ENCODE measurements around the gene FOXF2. TPM values are rescaled to one million over a fixed set of nuclear protein-coding genes. Genes with fewer than 3 reads are reported as not detected.

FOXF2 gene
- polyA plus RNA-seq (2013, experiment 1 of 2) = 0.17 TPM
- polyA plus RNA-seq (2013, experiment 2 of 2) = 0.13 TPM

DNA sequence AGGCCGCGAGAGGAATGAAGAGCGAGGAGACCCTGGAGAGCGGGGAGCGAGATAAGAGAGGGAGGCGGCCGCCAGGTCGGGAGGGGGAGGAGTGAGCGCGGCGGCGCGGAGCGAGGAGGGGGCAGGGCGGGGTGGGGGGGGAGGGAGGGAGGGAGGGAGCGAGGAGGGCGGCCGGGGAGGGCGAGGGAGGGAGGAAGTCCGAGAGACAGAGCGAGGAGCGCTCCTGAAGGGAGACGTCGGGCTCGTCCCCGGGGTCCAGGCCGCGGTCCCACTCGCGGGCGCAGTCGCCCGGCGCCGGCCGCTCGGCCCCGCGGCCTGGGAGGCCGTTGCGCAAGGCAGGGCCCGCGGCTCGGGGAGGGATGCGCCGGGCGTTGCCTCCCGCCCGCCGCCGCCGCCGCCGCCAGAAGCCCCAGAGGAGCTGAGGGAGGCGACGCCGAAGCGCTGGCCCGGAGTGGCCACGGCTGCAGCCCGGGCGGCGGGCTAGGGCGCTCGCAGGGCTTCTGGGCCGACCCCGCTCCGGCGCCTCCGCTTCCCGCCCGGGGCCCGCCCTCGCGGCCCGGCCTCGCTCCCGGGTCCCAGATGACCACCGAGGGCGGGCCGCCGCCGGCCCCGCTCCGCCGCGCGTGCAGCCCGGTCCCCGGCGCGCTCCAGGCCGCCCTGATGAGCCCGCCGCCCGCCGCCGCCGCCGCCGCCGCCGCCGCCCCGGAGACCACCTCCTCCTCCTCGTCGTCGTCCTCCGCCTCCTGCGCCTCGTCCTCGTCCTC, at the start of gene FOXF2:
Gene FOXF2 (plus strand): TSS at position 208 of the 764 bp plus-strand sequence. CDS start 372 bp downstream, at position 580.
- Histone ChIP-seq H2AK5ac (ENCODE audit: low read length) (no peak within 1 kb of the TSS), H3K79me2 (ENCODE audit: control insufficient read depth, insufficient read depth, low read length) (no peaks in the 10 kb centered on the region), H3K36me3 (ENCODE audit: control insufficient read depth, insufficient read depth, low read length) (no peaks in the 10 kb centered on the region), H3K4me1 (ENCODE audit: control insufficient read depth, low read depth, low read length) (no peaks in the 10 kb centered on the region), H3K4me2 (ENCODE audit: low read length) (peak within 1 kb of the TSS; percentile 32), H3K4me3 (ENCODE audit: low read length) (no peak within 1 kb of the TSS), H3K79me1 (ENCODE audit: low read length) (no peaks in the 10 kb centered on the region), H4K5ac (ENCODE audit: low read length) (no peak within 1 kb of the TSS), H2BK120ac (ENCODE audit: low read depth, low read length) (no peak within 1 kb of the TSS), H3K56ac (ENCODE audit: low read length) (peak within 1 kb of the TSS; percentile 83), H3K27ac (ENCODE audit: low read depth, low read length) (no peak within 1 kb of the TSS), H2BK5ac (ENCODE audit: low read length) (no peak within 1 kb of the TSS), H3K27me3 (ENCODE audit: insufficient read depth, low read length, poor library complexity) (peaks cover 81% of the 10 kb centered on the region), H3K23ac (ENCODE audit: low read length) (no peak within 1 kb of the TSS), H4K8ac (ENCODE audit: low read depth, low read length) (no peak within 1 kb of the TSS), H2BK15ac (replicated peaks; ENCODE audit: low read depth) (no peak within 1 kb of the TSS), H3K9ac (ENCODE audit: low read length) (peak within 1 kb of the TSS; percentile 49), H3K4ac (ENCODE audit: low read depth, low read length) (peak within 1 kb of the TSS; percentile 21), H3K18ac (ENCODE audit: low read length) (peak within 1 kb of the TSS; percentile 69)
- WGBS (ENCODE audit: extremely low coverage, insufficient coverage, low lambda C conversion rate) = no CpG with 5 or more reads among the region's 112 CpGs
- peak; percentile 73 for DNase-seq

DNA sequence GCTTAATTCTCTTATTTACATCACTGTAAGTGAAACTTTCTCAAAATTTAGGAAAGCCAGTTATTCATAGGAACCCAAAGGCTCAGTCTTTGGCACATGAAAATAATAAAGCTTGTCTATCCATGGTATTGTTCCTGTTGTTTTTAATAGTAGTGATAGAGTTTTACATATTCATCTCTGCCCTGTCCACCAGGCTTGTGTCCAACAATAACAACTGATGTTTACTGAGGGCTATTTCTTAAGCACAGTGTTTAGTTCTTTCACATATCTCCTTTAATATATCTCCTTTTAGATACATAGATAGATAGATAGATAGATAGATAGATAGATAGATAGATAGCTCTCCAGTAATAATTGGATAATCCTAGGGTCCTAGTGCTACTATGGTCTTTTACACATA, 43.3 kb upstream of the FOXF2 start:
- no peak overlapping the region for H2AK5ac ChIP-seq (ENCODE audit: low read length)
- H4K5ac ChIP-seq (ENCODE audit: low read length) = no peak overlapping the region
- H3K4me1 ChIP-seq (ENCODE audit: control insufficient read depth, low read depth, low read length) = no peaks in the 10 kb centered on the region
- no peak overlapping the region for H3K4ac ChIP-seq (ENCODE audit: low read depth, low read length)
- H3K27me3 ChIP-seq (ENCODE audit: insufficient read depth, low read length, poor library complexity) = no peaks in the 10 kb centered on the region
- H3K18ac ChIP-seq (ENCODE audit: low read length) = no peak overlapping the region
- H3K79me1 ChIP-seq (ENCODE audit: low read length) = no peaks in the 10 kb centered on the region
- no peak overlapping the region for H2BK15ac ChIP-seq (replicated peaks; ENCODE audit: low read depth)
- no peak overlapping the region for H3K56ac ChIP-seq (ENCODE audit: low read length)
- no peak overlapping the region for H3K23ac ChIP-seq (ENCODE audit: low read length)
- H3K4me2 ChIP-seq (ENCODE audit: low read length) = no peak overlapping the region
- no peaks in the 10 kb centered on the region for H3K36me3 ChIP-seq (ENCODE audit: control insufficient read depth, insufficient read depth, low read length)
- no peak overlapping the region for H3K4me3 ChIP-seq (ENCODE audit: low read length)
- no peak overlapping the region for H3K9ac ChIP-seq (ENCODE audit: low read length)
- no peak for DNase-seq
- no peak overlapping the region for H3K27ac ChIP-seq (ENCODE audit: low read depth, low read length)
- H2BK5ac ChIP-seq (ENCODE audit: low read length) = no peak overlapping the region
- H3K79me2 ChIP-seq (ENCODE audit: control insufficient read depth, insufficient read depth, low read length) = no peaks in the 10 kb centered on the region
- no peak overlapping the region for H2BK120ac ChIP-seq (ENCODE audit: low read depth, low read length)
- H4K8ac ChIP-seq (ENCODE audit: low read depth, low read length) = no peak overlapping the region

DNA sequence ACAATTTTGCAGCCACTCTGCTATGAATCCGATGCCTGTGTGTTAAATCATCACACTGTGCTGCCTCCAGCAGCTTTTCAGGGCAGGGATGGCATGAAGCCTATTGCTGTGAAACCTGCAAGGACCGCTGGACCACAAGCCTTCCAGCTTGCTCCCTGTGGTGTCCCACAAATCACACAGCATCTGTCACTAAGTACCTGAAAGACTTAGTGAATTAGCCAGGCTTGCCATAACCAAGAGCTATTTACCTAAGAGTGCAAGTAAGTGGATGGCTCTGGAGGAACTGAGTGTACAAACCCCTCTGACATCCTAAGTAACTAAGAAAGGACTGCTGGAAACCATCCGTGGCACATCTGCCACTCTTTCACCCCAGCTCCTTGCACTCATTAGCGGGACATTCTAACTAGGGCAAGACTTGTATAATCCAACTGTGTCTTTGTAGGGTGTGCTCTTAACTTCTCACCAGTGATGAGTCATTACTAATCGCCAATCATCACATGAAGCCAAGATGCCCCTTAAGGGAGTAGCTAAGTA, 42.8 kb upstream of the FOXF2 start:
- H3K56ac ChIP-seq (ENCODE audit: low read length) = no peak overlapping the region
- H3K18ac ChIP-seq (ENCODE audit: low read length) = no peak overlapping the region
- H3K4me2 ChIP-seq (ENCODE audit: low read length) = no peak overlapping the region
- H3K4me1 ChIP-seq (ENCODE audit: control insufficient read depth, low read depth, low read length) = no peaks in the 10 kb centered on the region
- no peak overlapping the region for H3K4me3 ChIP-seq (ENCODE audit: low read length)
- H3K36me3 ChIP-seq (ENCODE audit: control insufficient read depth, insufficient read depth, low read length) = no peaks in the 10 kb centered on the region
- H2BK5ac ChIP-seq (ENCODE audit: low read length) = no peak overlapping the region
- no peak overlapping the region for H3K9ac ChIP-seq (ENCODE audit: low read length)
- no peak overlapping the region for H3K27ac ChIP-seq (ENCODE audit: low read depth, low read length)
- no peak for DNase-seq
- no peaks in the 10 kb centered on the region for H3K79me1 ChIP-seq (ENCODE audit: low read length)
- WGBS (ENCODE audit: extremely low coverage, insufficient coverage, low lambda C conversion rate) = no CpG with 5 or more reads among the region's 5 CpGs
- H2AK5ac ChIP-seq (ENCODE audit: low read length) = no peak overlapping the region
- no peak overlapping the region for H3K4ac ChIP-seq (ENCODE audit: low read depth, low read length)
- no peaks in the 10 kb centered on the region for H3K27me3 ChIP-seq (ENCODE audit: insufficient read depth, low read length, poor library complexity)
- H3K23ac ChIP-seq (ENCODE audit: low read length) = no peak overlapping the region
- H3K79me2 ChIP-seq (ENCODE audit: control insufficient read depth, insufficient read depth, low read length) = no peaks in the 10 kb centered on the region
- no peak overlapping the region for H2BK15ac ChIP-seq (replicated peaks; ENCODE audit: low read depth)
- no peak overlapping the region for H4K5ac ChIP-seq (ENCODE audit: low read length)
- no peak overlapping the region for H4K8ac ChIP-seq (ENCODE audit: low read depth, low read length)
- no peak overlapping the region for H2BK120ac ChIP-seq (ENCODE audit: low read depth, low read length)

DNA sequence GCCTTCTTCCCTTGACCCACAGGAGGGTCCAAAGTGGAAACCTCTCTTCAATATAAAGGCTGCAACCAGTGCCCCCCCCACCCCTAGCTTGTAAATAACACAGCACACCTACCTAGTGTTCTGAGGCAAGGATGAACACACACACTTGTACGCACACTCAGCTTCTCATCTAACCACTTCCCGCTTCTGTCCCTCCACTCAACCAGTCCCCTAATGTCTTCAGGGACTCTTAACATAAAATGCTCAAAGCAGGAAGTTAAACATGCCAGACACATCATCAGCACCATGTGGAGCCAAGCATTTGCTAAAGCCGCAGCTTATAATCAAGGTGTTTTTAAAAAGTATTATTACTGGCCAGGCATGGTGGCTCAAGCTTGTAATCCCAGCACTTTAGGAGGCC, 42.2 kb upstream of the FOXF2 start:
- H2AK5ac ChIP-seq (ENCODE audit: low read length) = no peak overlapping the region
- H3K56ac ChIP-seq (ENCODE audit: low read length) = no peak overlapping the region
- H4K8ac ChIP-seq (ENCODE audit: low read depth, low read length) = no peak overlapping the region
- H2BK15ac ChIP-seq (replicated peaks; ENCODE audit: low read depth) = no peak overlapping the region
- H3K4me2 ChIP-seq (ENCODE audit: low read length) = no peak overlapping the region
- H3K4me3 ChIP-seq (ENCODE audit: low read length) = no peak overlapping the region
- H3K9ac ChIP-seq (ENCODE audit: low read length) = no peak overlapping the region
- no peaks in the 10 kb centered on the region for H3K27me3 ChIP-seq (ENCODE audit: insufficient read depth, low read length, poor library complexity)
- no peak overlapping the region for H3K27ac ChIP-seq (ENCODE audit: low read depth, low read length)
- DNase-seq = peak; percentile 67
- H4K5ac ChIP-seq (ENCODE audit: low read length) = no peak overlapping the region
- no peaks in the 10 kb centered on the region for H3K36me3 ChIP-seq (ENCODE audit: control insufficient read depth, insufficient read depth, low read length)
- H3K23ac ChIP-seq (ENCODE audit: low read length) = no peak overlapping the region
- no peaks in the 10 kb centered on the region for H3K79me2 ChIP-seq (ENCODE audit: control insufficient read depth, insufficient read depth, low read length)
- no CpG with 5 or more reads among the region's 3 CpGs for WGBS (ENCODE audit: extremely low coverage, insufficient coverage, low lambda C conversion rate)
- no peaks in the 10 kb centered on the region for H3K4me1 ChIP-seq (ENCODE audit: control insufficient read depth, low read depth, low read length)
- H2BK5ac ChIP-seq (ENCODE audit: low read length) = no peak overlapping the region
- no peak overlapping the region for H2BK120ac ChIP-seq (ENCODE audit: low read depth, low read length)
- H3K4ac ChIP-seq (ENCODE audit: low read depth, low read length) = no peak overlapping the region
- H3K79me1 ChIP-seq (ENCODE audit: low read length) = no peaks in the 10 kb centered on the region
- no peak overlapping the region for H3K18ac ChIP-seq (ENCODE audit: low read length)

DNA sequence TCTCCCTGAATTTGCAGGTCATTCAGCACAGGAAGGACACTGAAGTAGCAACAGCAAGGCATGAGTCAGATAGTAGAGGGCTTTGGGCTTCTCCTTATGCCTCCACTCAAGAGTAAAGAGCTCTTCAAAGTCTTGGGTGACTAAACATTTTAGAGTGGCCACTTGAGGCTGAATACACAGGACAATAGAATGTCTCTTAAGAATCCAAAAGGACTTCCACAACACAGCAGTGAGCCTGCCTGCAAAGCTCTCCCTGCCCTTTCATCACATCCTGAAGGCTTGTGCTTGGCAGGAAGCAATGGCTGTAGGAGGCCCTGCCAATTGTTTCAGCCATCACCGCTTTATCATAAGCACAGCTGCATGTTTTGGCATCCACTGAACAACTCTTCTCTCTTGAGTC, 40.7 kb upstream of the FOXF2 start:
- Histone ChIP-seq H3K4me1 (ENCODE audit: control insufficient read depth, low read depth, low read length) (no peaks in the 10 kb centered on the region), H3K36me3 (ENCODE audit: control insufficient read depth, insufficient read depth, low read length) (no peaks in the 10 kb centered on the region), H3K79me2 (ENCODE audit: control insufficient read depth, insufficient read depth, low read length) (no peaks in the 10 kb centered on the region), H4K5ac (ENCODE audit: low read length) (no peak overlapping the region), H2AK5ac (ENCODE audit: low read length) (no peak overlapping the region), H3K23ac (ENCODE audit: low read length) (no peak overlapping the region), H3K56ac (ENCODE audit: low read length) (no peak overlapping the region), H2BK5ac (ENCODE audit: low read length) (no peak overlapping the region), H3K4ac (ENCODE audit: low read depth, low read length) (no peak overlapping the region), H4K8ac (ENCODE audit: low read depth, low read length) (no peak overlapping the region), H3K4me2 (ENCODE audit: low read length) (no peak overlapping the region), H2BK120ac (ENCODE audit: low read depth, low read length) (no peak overlapping the region), H3K27ac (ENCODE audit: low read depth, low read length) (no peak overlapping the region), H3K18ac (ENCODE audit: low read length) (no peak overlapping the region), H3K9ac (ENCODE audit: low read length) (no peak overlapping the region), H3K27me3 (ENCODE audit: insufficient read depth, low read length, poor library complexity) (no peaks in the 10 kb centered on the region), H3K79me1 (ENCODE audit: low read length) (no peaks in the 10 kb centered on the region), H2BK15ac (replicated peaks; ENCODE audit: low read depth) (no peak overlapping the region), H3K4me3 (ENCODE audit: low read length) (no peak overlapping the region)
- WGBS (ENCODE audit: extremely low coverage, insufficient coverage, low lambda C conversion rate) = no CpG with 5 or more reads among the region's 1 CpG
- peak; percentile 54 for DNase-seq

DNA sequence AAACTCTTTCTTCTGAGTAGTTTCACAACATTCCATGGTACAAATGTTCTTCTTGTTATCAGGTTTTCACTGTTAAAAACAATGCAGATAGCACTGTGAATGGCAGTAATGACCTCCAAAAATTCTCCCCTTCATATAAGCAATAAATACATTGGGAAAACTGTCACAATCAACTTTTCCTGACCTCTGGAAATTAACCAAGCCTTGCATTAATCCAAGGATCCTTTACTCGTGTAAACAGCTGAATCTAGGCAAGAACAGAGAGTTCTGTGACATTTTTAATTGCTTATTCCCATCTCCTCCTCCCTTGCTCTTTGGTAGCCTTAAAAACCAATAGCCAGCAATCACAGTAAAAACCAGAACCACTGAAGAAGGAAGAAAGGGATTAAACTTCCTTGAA, 39.7 kb upstream of the FOXF2 start:
- Histone ChIP-seq H3K27me3 (ENCODE audit: insufficient read depth, low read length, poor library complexity) (no peaks in the 10 kb centered on the region), H2BK15ac (replicated peaks; ENCODE audit: low read depth) (no peak overlapping the region), H3K79me2 (ENCODE audit: control insufficient read depth, insufficient read depth, low read length) (no peaks in the 10 kb centered on the region), H3K36me3 (ENCODE audit: control insufficient read depth, insufficient read depth, low read length) (no peaks in the 10 kb centered on the region), H2BK5ac (ENCODE audit: low read length) (no peak overlapping the region), H4K5ac (ENCODE audit: low read length) (no peak overlapping the region), H4K8ac (ENCODE audit: low read depth, low read length) (no peak overlapping the region), H3K27ac (ENCODE audit: low read depth, low read length) (no peak overlapping the region), H3K4ac (ENCODE audit: low read depth, low read length) (no peak overlapping the region), H3K4me1 (ENCODE audit: control insufficient read depth, low read depth, low read length) (no peaks in the 10 kb centered on the region), H3K79me1 (ENCODE audit: low read length) (no peaks in the 10 kb centered on the region), H3K56ac (ENCODE audit: low read length) (no peak overlapping the region), H3K4me3 (ENCODE audit: low read length) (no peak overlapping the region), H3K23ac (ENCODE audit: low read length) (no peak overlapping the region), H3K9ac (ENCODE audit: low read length) (no peak overlapping the region), H3K4me2 (ENCODE audit: low read length) (no peak overlapping the region), H3K18ac (ENCODE audit: low read length) (no peak overlapping the region), H2BK120ac (ENCODE audit: low read depth, low read length) (no peak overlapping the region), H2AK5ac (ENCODE audit: low read length) (no peak overlapping the region)
- no peak for DNase-seq
- WGBS (ENCODE audit: extremely low coverage, insufficient coverage, low lambda C conversion rate) = no CpG with 5 or more reads among the region's 1 CpG
